PC-9 (cell line): Measurements from ENCODE around the gene ELFN1. TPM values are rescaled to one million over a fixed set of nuclear protein-coding genes. Genes with fewer than 3 reads are reported as not detected.

Experiments used
- BruUV-seq: library from RNA; stranded (reverse); fragments of 400-500 nt; replicated peaks from 2 replicates; lab custom pipeline; 2021; lab: Mats Ljungman, UMichigan
- CTCF ChIA-PET: fragments of 300-600 bp; sonication (Branson Sonifier 250); formaldehyde crosslinking; loops from one replicate; lab custom pipeline; 2022; ENCODE audit warnings: antibody characterized with exemption; lab: Charles Lee
- POLR2A ChIA-PET: fragments of 300-600 bp; sonication (Branson Sonifier 250); formaldehyde crosslinking; loops from one replicate; lab custom pipeline; 2022; ENCODE audit warnings: antibody characterized with exemption; ENCODE audit not compliant: unreplicated experiment; lab: Charles Lee
- DNase-seq, 2 experiments: peaks; one replicate each; pipeline versions ENCODE4 v3.0.0 to v3.0.0-alpha.2; 2015 to 2022; ENCODE audit warnings: mixed read lengths in 1 of 2
- H2AFZ ChIP-seq: fragments of 200-600 bp; sonication (generic); 2 replicates; pipeline ENCODE4 v1.8.1; 2017; ENCODE audit warnings: antibody characterized with exemption
- H3F3A ChIP-seq: fragments of 200-600 bp; sonication (generic); 2 replicates; pipeline ENCODE4 v1.8.1; 2017; ENCODE audit warnings: antibody characterized with exemption, mild to moderate bottlenecking, low read depth; ENCODE audit not compliant: insufficient read depth
- H3K27ac ChIP-seq: fragments of 200-600 bp; sonication (generic); 2 replicates; pipeline ENCODE4 v1.6.1; 2016; ENCODE audit warnings: mixed run types
- H3K27me3 ChIP-seq: fragments of 200-600 bp; sonication (generic); 2 replicates; pipeline ENCODE4 v1.6.1; 2016; ENCODE audit warnings: low read depth, mixed run types; ENCODE audit not compliant: insufficient read depth
- H3K36me3 ChIP-seq: fragments of 200-600 bp; sonication (generic); 2 replicates; pipeline ENCODE4 v1.6.1; 2016; ENCODE audit warnings: low read depth, mixed run types
- H3K4me1 ChIP-seq: fragments of 200-600 bp; sonication (generic); replicated peaks from 2 replicates; pipeline ENCODE4 v1.6.1; 2016; ENCODE audit warnings: mixed run types; ENCODE audit not compliant: insufficient read depth
- H3K4me2 ChIP-seq: fragments of 200-600 bp; sonication (generic); 2 replicates; pipeline ENCODE4 v1.6.1; 2017; ENCODE audit warnings: mixed run types
- H3K4me3 ChIP-seq: fragments of 200-600 bp; sonication (generic); 2 replicates; pipeline ENCODE4 v1.6.1; 2016; ENCODE audit warnings: mixed run types
- H3K79me2 ChIP-seq: fragments of 200-600 bp; sonication (generic); 2 replicates; pipeline ENCODE4 v1.6.1; 2017; ENCODE audit warnings: low read depth, mixed run types
- H3K9me2 ChIP-seq: fragments of 200-600 bp; sonication (generic); 2 replicates; pipeline ENCODE4 v1.8.1; 2017; ENCODE audit warnings: mild to moderate bottlenecking; ENCODE audit not compliant: insufficient read depth
- H3K9me3 ChIP-seq: fragments of 200-600 bp; sonication (generic); 2 replicates; pipeline ENCODE4 v1.8.1; 2016; ENCODE audit warnings: low read depth; ENCODE audit not compliant: insufficient read depth
- H4K20me1 ChIP-seq: fragments of 200-600 bp; sonication (generic); 2 replicates; pipeline ENCODE4 v1.8.1; 2017; ENCODE audit not compliant: insufficient read depth
- CTCF ChIP-seq: fragments of 200-600 bp; sonication (generic); conservative IDR thresholded peaks from 2 replicates; pipeline ENCODE4 v1.6.1; 2017; ENCODE audit warnings: mixed run types, antibody characterized with exemption, mild to moderate bottlenecking, moderate library complexity
- EZH2 ChIP-seq: fragments of 200-600 bp; sonication (generic); IDR thresholded peaks from 2 replicates; pipeline ENCODE4 v1.8.0; 2017; ENCODE audit warnings: antibody characterized with exemption, low read depth
- intact Hi-C: fragments of 100-400 bp; cut with micrococcal nuclease; formaldehyde crosslinking; loops from one replicate; pipeline ENCODE4 v1.10.0; 2022; ENCODE audit not compliant: unreplicated experiment
- total RNA-seq: library from RNA; stranded (reverse); gene quantifications from 2 replicates; pipeline ENCODE4 v1.2.3, GENCODE V29; 2021

The ELFN1 gene
- total RNA-seq, 1 experiment from 2014 or later = 0.09 TPM

DNA sequence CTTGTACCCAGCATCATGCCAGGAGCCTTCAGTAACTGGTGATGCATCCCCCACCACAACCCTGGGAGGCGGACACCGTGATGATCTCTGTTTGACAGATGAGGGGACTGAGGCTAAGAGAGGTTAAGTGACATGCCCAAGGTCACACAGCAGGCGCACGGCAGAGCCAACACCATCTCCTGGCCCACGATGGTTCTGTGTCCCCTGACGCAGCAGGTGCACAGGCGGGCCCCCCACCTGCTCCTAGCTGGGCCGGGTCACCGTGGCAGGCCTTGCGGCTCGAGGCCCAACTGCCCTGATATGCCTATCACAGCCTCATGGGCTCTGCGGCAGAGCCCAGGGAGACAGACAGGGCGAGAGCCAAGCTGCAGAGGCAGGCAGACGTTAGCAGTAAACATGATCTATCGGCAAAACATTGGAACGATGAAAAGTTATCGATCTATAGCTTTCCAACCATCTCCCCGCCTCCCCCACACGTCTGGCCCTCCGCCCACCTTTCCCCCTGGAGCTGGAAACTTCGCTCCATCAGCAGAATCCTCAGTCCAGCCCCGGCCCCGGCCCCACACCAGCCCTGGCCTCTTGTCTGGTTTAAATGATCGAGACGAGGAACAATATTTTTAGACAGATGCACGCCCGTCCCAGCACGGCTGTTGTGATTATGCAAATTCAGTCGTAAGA, 65.9 kb downstream of the ELFN1 start:
- Histone ChIP-seq H3K9me2 (no peaks in the 10 kb centered on the region), H4K20me1 (no peaks in the 10 kb centered on the region), H3K4me2 (no peak overlapping the region), H3K9me3 (no peaks in the 10 kb centered on the region), H3K4me3 (no peak overlapping the region), H3K36me3 (no peaks in the 10 kb centered on the region), H3K27me3 (peaks cover 93% of the 10 kb centered on the region), H3K27ac (no peak overlapping the region), H3K79me2 (no peaks in the 10 kb centered on the region), H2AFZ (no peak overlapping the region), H3K4me1 (no peaks in the 10 kb centered on the region), H3F3A (no peaks in the 10 kb centered on the region)
- BruUV-seq = no TSS peak
- CTCF ChIA-PET = no interaction called here
- TF ChIP-seq CTCF (no peak), EZH2 (no peak)
- DNase-seq = no peak
- intact Hi-C loops = no loop called here
- POLR2A ChIA-PET = no interaction called here

- H3K4me3 ChIP-seq = no peak overlapping the region
- no TSS peak for BruUV-seq
- no peaks in the 10 kb centered on the region for H3K9me3 ChIP-seq
- TF ChIP-seq EZH2 = no peak
- no peak for TF ChIP-seq CTCF
- no peaks in the 10 kb centered on the region for H3K79me2 ChIP-seq
- H3K4me2 ChIP-seq = no peak overlapping the region
- peaks cover 88% of the 10 kb centered on the region for H3K27me3 ChIP-seq
- no peaks in the 10 kb centered on the region for H3K36me3 ChIP-seq
- no peaks in the 10 kb centered on the region for H4K20me1 ChIP-seq
- ChIA-PET POLR2A (no interaction called here), CTCF (no interaction called here)
- H3K4me1 ChIP-seq = no peaks in the 10 kb centered on the region
- H2AFZ ChIP-seq = no peak overlapping the region
- intact Hi-C loops = no loop called here
- no peaks in the 10 kb centered on the region for H3F3A ChIP-seq
- DNase-seq = no peak
- H3K27ac ChIP-seq = no peak overlapping the region
- no peaks in the 10 kb centered on the region for H3K9me2 ChIP-seq
These were observed 66.4 kb downstream of the ELFN1 start for GRCh38 chr7:1736484-1736817.

DNA sequence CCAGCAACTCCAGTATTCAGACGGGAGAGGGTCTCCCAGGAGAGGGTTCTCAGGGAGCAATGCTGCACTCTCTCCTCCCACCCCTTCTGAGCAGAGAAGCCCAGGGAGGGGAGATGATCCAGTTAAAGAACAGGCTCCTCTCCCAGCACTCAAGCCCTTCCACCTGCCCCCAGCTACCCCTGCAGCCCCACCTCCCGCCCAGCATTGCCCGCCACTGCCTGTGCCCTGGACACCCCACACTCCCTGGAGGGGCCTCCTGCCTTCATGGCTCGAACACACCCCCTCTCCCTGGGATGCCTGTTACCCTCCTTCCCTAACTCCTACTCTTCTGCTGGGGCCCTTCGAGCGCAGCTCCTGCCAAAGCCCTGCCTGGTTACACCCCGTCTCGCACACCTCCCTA, 66.8 kb downstream of the ELFN1 start:
- no peak for DNase-seq
- Histone ChIP-seq H3K9me3 (no peaks in the 10 kb centered on the region), H3K4me2 (no peak overlapping the region), H3K27me3 (peaks cover 84% of the 10 kb centered on the region), H3F3A (no peaks in the 10 kb centered on the region), H3K4me3 (no peak overlapping the region), H3K27ac (no peak overlapping the region), H3K4me1 (no peaks in the 10 kb centered on the region), H3K36me3 (no peaks in the 10 kb centered on the region), H3K79me2 (no peaks in the 10 kb centered on the region), H2AFZ (no peak overlapping the region), H3K9me2 (no peaks in the 10 kb centered on the region), H4K20me1 (no peaks in the 10 kb centered on the region)
- TF ChIP-seq EZH2 (no peak), CTCF (no peak)
- POLR2A ChIA-PET = no interaction called here
- BruUV-seq = no TSS peak
- CTCF ChIA-PET = no interaction called here
- intact Hi-C loops = no loop called here
